GM12878 (cell line): Measurements from ENCODE around the gene RBPJ. TPM values are rescaled to one million over a fixed set of nuclear protein-coding genes. Genes with fewer than 3 reads are reported as not detected.

Experiments used
- ASH2L ChIP-seq: fragments of 300-600, 200-600 bp; sonication (generic); IDR thresholded peaks from 2 replicates; pipeline ENCODE4 v1.6.1; 2017; ENCODE audit warnings: low read depth, mild to moderate bottlenecking, borderline replicate concordance
- ATF7 ChIP-seq: fragments of 450-650 bp; IDR thresholded peaks from 2 replicates; pipeline ENCODE4 v1.6.1; 2016; ENCODE audit warnings: low read depth, mild to moderate bottlenecking
- EED ChIP-seq: sonication (generic); IDR thresholded peaks from 2 replicates; pipeline ENCODE4 v1.6.1; 2016; ENCODE audit warnings: antibody characterized with exemption, low read depth
- FOXM1 ChIP-seq: IDR thresholded peaks from 2 replicates; pipeline ENCODE4 v1.6.1; 2012; ENCODE audit warnings: low read depth, mild to moderate bottlenecking, inconsistent platforms, low read length, moderate library complexity
- GABPA ChIP-seq: IDR thresholded peaks from 2 replicates; pipeline ENCODE4 v1.6.1; 2014; ENCODE audit warnings: antibody characterized with exemption, low read depth, mild to moderate bottlenecking, inconsistent platforms
- GATAD2B ChIP-seq: fragments of 450-650 bp; conservative IDR thresholded peaks from 2 replicates; pipeline ENCODE4 v1.6.1; 2017; ENCODE audit warnings: low read depth, mild to moderate bottlenecking, moderate library complexity
- JUNB ChIP-seq: IDR thresholded peaks from 2 replicates; pipeline ENCODE4 v1.6.1; 2016; ENCODE audit warnings: antibody characterized with exemption, mild to moderate bottlenecking
- KLF5 ChIP-seq: fragments of 450-650 bp; IDR thresholded peaks from 2 replicates; pipeline ENCODE4 v1.6.1; 2014; ENCODE audit warnings: mild to moderate bottlenecking; ENCODE audit not compliant: partially characterized antibody
- MTA3 ChIP-seq: IDR thresholded peaks from 2 replicates; pipeline ENCODE4 v1.6.1; 2012; ENCODE audit warnings: low read length, inconsistent platforms, borderline replicate concordance
- NR2F1 ChIP-seq: fragments of 450-650 bp; conservative IDR thresholded peaks from 2 replicates; pipeline ENCODE4 v1.6.1; 2017; ENCODE audit warnings: mild to moderate bottlenecking
- NRF1 ChIP-seq: conservative IDR thresholded peaks from 2 replicates; pipeline ENCODE4 v1.6.1; 2011; ENCODE audit warnings: mild to moderate bottlenecking, low read depth, low read length, improper control_type of control experiment
- PAX5 ChIP-seq: IDR thresholded peaks from 2 replicates; pipeline ENCODE4 v1.6.1; 2011; ENCODE audit warnings: low read depth, low read length, borderline replicate concordance
- PAX8 ChIP-seq: fragments of 450-650 bp; IDR thresholded peaks from 2 replicates; pipeline ENCODE4 v1.6.1; 2017; ENCODE audit warnings: mild to moderate bottlenecking, moderate library complexity
- POLR2A ChIP-seq: IDR thresholded peaks from 2 replicates; pipeline ENCODE4 v1.6.1; 2011; ENCODE audit warnings: low read depth, mild to moderate bottlenecking, low read length
- RBBP5 ChIP-seq: fragments of 200-600 bp; sonication (generic); conservative IDR thresholded peaks from 2 replicates; pipeline ENCODE4 v1.6.1; 2016
- REST ChIP-seq: IDR thresholded peaks from 2 replicates; pipeline ENCODE4 v1.6.1; 2012; ENCODE audit warnings: mild to moderate bottlenecking, low read depth, low read length
- SRF ChIP-seq, 2 experiments: IDR thresholded peaks; 2 replicates each; pipeline ENCODE4 v1.6.1; 2011; ENCODE audit warnings: low read depth in 2 of 2, low read length in 2 of 2, mild to moderate bottlenecking in 1 of 2, moderate library complexity in 1 of 2
- SUPT20H ChIP-seq: IDR thresholded peaks from 2 replicates; pipeline ENCODE4 v1.6.1; 2011; ENCODE audit warnings: low read depth, mild to moderate bottlenecking, low read length, moderate library complexity, borderline replicate concordance; ENCODE audit not compliant: control insufficient read depth
- TARDBP ChIP-seq: IDR thresholded peaks from 2 replicates; pipeline ENCODE4 v1.6.1; 2016; ENCODE audit warnings: borderline replicate concordance
- YY1 ChIP-seq: IDR thresholded peaks from 2 replicates; pipeline ENCODE4 v1.6.1; 2011; ENCODE audit warnings: low read depth, mild to moderate bottlenecking, low read length
- ZSCAN29 ChIP-seq: fragments of 450-650 bp; IDR thresholded peaks from 2 replicates; pipeline ENCODE4 v1.6.1; 2017; ENCODE audit warnings: mild to moderate bottlenecking, moderate library complexity
- polyA plus RNA-seq, 11 experiments: library from polyadenylated mRNA; depleted of rRNA in 4 of 11; unstranded in 6 of 11; stranded (reverse) in 5 of 11; fragments of >200 nt; fragmentation: Nextera tagmentation in 4 of 11; fragmentation: Illumina TruSeq in 1 of 11; extraction: Ambion mirVana in 4 of 11; extraction: Trizol in 1 of 11; gene quantifications; 1 replicate in 1 of 11; 2 replicates in 10 of 11; pipeline versions ENCODE4 v1.2.1 to v1.2.3, GENCODE V29; 2011 to 2016; ENCODE audit warnings: inconsistent platforms in 2 of 11, missing spikeins in 2 of 11, low read depth in 1 of 11
- total RNA-seq, 4 experiments: library from RNA; depleted of rRNA in 3 of 4; stranded (reverse); fragments of >200 nt in 3 of 4; fragmentation: Illumina TruSeq in 1 of 4; extraction: Trizol in 1 of 4; gene quantifications; 2 replicates each; pipeline versions ENCODE4 v1.2.1 to v1.2.3, GENCODE V29; 2013 to 2021
- TF ChIP-seq, protein P1 (sequence below): IDR thresholded peaks from 2 replicates; pipeline ENCODE4 v1.6.1; 2012; ENCODE audit warnings: improper control_type of control experiment, low read depth, low read length; ENCODE audit not compliant: insufficient replicate concordance
- TF ChIP-seq, protein P2 (sequence below): IDR thresholded peaks from 2 replicates; pipeline ENCODE4 v1.6.1; 2011; ENCODE audit warnings: borderline replicate concordance, low read depth, mild to moderate bottlenecking, moderate library complexity, mixed read lengths, low read length; ENCODE audit not compliant: insufficient read depth; ENCODE audit errors: extremely low read length

Gene RBPJ
- total and polyA plus RNA-seq, 10 of the 15 experiments (the other 5 are each of a cell fraction or from before 2014, with no cell fraction given) = 24.5 to 87.6 (median 41.6) TPM

- TF ChIP-seq MTA3 = peak; percentile 55; the same call in 1 of the 2 replicates
- TF ChIP-seq EED = no peak; the same call in 1 of the 2 replicates
- TF ChIP-seq TARDBP = no peak
- TF ChIP-seq POLR2A = peak; percentile 57
- peak; percentile 29; the same call in 1 of the 2 replicates for TF ChIP-seq FOXM1
- no peak for TF ChIP-seq ATF7
- no peak for TF ChIP-seq ASH2L
- TF ChIP-seq, protein P1, sequence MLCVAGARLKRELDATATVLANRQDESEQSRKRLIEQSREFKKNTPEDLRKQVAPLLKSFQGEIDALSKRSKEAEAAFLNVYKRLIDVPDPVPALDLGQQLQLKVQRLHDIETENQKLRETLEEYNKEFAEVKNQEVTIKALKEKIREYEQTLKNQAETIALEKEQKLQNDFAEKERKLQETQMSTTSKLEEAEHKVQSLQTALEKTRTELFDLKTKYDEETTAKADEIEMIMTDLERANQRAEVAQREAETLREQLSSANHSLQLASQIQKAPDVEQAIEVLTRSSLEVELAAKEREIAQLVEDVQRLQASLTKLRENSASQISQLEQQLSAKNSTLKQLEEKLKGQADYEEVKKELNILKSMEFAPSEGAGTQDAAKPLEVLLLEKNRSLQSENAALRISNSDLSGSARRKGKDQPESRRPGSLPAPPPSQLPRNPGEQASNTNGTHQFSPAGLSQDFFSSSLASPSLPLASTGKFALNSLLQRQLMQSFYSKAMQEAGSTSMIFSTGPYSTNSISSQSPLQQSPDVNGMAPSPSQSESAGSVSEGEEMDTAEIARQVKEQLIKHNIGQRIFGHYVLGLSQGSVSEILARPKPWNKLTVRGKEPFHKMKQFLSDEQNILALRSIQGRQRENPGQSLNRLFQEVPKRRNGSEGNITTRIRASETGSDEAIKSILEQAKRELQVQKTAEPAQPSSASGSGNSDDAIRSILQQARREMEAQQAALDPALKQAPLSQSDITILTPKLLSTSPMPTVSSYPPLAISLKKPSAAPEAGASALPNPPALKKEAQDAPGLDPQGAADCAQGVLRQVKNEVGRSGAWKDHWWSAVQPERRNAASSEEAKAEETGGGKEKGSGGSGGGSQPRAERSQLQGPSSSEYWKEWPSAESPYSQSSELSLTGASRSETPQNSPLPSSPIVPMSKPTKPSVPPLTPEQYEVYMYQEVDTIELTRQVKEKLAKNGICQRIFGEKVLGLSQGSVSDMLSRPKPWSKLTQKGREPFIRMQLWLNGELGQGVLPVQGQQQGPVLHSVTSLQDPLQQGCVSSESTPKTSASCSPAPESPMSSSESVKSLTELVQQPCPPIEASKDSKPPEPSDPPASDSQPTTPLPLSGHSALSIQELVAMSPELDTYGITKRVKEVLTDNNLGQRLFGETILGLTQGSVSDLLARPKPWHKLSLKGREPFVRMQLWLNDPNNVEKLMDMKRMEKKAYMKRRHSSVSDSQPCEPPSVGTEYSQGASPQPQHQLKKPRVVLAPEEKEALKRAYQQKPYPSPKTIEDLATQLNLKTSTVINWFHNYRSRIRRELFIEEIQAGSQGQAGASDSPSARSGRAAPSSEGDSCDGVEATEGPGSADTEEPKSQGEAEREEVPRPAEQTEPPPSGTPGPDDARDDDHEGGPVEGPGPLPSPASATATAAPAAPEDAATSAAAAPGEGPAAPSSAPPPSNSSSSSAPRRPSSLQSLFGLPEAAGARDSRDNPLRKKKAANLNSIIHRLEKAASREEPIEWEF = no peak
- no peak for TF ChIP-seq PAX8
- peak; percentile 50; the same call in 1 of the 2 replicates for TF ChIP-seq YY1
- TF ChIP-seq SRF (IDR thresholded peaks at IDR 0.05; ENCODE audit: low read depth in 2 of 2, low read length in 2 of 2) = no peak
- 0 out of 2 replicates have a peak, but pooled peaks have one; percentile 6 for TF ChIP-seq GATAD2B
- peak; percentile 67; the same call in 1 of the 2 replicates for TF ChIP-seq PAX5
- TF ChIP-seq KLF5 = no peak
- no peak for TF ChIP-seq RBBP5
- TF ChIP-seq NRF1 = no peak
- TF ChIP-seq, protein P2, sequence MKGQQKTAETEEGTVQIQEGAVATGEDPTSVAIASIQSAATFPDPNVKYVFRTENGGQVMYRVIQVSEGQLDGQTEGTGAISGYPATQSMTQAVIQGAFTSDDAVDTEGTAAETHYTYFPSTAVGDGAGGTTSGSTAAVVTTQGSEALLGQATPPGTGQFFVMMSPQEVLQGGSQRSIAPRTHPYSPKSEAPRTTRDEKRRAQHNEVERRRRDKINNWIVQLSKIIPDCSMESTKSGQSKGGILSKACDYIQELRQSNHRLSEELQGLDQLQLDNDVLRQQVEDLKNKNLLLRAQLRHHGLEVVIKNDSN = no peak
- TF ChIP-seq NR2F1 = peak; percentile 55
- no peak for TF ChIP-seq GABPA
- TF ChIP-seq REST = no peak
- no peak for TF ChIP-seq JUNB
- no peak for TF ChIP-seq SUPT20H
- TF ChIP-seq ZSCAN29 = no peak
Measured at GRCh38 chr4:26319949-26320537, 771 bp upstream of the RBPJ start (continued).
